HG03103 (cell line): Measurements from ENCODE around the gene COPS6.

ENCODE experiments used
- ATAC-seq: cut with Tn5 transposase; IDR thresholded peaks from one replicate; pipeline ENCODE4 v1.9.1; 2021; ENCODE audit warnings: low read depth; ENCODE audit not compliant: unreplicated experiment

COPS6 gene

DNA sequence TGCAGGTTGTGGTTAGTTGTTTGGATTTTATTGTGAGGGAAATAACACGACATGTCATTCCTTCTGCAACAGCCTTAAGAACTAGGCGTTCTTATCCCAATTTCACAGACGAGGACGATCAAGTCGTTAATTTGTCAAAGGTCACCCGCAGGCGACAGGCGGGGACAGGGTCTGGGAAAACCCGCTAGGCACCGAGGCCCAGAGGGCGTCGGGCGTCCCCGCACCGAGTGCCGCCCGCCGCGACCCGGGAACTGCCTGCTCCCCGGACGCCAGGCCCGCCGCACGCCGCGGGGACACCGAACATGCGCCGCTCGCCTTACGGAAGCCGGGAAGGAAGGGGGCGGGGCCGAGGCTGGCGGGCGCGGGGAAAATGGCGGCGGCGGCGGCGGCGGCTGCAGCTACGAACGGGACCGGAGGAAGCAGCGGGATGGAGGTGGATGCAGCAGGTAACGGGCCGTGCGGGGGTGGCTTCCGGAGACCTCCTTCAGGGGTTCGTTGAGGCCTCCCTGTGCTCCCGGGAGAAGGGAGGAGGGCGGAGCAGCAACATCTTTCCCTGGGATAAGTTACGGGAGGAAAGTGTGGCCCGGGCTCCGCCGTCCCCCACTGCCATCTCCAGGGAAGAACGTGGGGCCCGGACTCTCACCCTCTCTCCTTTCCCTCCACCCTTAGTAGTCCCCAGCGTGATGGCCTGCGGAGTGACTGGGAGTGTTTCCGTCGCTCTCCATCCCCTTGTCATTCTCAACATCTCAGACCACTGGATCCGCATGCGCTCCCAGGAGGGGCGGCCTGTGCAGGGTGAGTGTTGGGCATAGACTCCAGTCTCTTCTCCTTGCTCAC, at the start of gene COPS6:
Gene COPS6 (plus strand): TSS at position 349 of the 837 bp plus-strand sequence. CDS start 22 bp downstream, at position 371.
- ATAC-seq = peak; percentile 50

DNA sequence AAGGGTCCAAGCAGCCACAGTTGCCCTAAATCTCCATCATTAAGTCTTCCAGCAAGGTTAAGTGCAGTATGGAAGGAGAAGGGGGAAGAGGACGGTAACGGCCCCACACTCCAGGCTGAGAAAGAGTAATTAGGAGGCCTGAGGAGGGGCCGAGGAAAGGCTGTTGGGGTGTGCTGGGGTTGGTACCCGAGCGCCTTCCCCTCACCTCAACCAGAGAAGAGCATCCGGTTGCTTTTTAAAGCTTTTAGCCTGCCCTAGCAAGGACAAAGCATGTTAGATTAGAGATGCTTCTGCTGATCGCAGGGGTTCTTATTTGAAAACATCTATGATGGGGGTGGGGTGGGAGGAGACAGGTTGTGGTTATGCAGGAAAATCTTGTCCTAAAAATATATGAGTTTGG, 48.2 kb upstream of the COPS6 start:
- no peak for ATAC-seq

DNA sequence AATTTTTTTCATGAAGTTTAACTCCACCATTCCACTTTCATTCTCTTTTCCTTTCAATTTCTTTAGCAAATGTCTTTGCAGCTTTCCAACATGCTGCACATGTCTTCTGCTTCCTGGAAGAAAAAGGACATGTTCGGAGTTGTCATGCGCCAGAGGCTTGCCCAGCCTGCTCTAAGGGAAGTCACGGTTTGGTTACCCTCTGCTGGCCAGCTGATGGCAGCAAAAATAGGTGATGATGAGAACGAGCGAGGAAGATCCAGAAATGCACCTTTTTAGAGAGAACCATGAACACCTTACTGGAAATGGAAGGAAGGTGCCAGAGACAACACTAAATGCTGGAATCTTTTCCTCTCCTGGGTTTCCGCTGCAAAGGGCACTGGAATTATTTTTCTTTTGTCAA, 44.1 kb upstream of the COPS6 start:
- no peak for ATAC-seq

DNA sequence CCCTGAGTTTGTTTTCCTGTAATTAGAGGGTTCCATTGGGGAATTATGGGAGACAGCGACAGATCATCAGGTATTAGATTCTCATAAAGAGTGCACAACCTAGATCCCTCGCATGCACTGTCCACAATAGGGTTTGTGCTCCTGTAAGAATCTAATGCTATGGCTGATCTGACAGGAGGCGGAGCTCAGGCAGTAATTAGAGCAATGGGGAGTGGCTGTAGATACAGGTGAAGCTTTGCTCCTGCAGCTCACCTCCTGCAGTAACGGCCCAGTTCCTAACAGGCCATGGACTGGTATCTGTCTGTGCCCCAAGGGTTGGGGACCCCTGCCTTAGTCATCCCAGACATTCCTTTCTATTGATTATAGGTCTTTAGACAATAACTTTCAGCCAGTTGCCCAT, 40.1 kb upstream of the COPS6 start:
- ATAC-seq = no peak

DNA sequence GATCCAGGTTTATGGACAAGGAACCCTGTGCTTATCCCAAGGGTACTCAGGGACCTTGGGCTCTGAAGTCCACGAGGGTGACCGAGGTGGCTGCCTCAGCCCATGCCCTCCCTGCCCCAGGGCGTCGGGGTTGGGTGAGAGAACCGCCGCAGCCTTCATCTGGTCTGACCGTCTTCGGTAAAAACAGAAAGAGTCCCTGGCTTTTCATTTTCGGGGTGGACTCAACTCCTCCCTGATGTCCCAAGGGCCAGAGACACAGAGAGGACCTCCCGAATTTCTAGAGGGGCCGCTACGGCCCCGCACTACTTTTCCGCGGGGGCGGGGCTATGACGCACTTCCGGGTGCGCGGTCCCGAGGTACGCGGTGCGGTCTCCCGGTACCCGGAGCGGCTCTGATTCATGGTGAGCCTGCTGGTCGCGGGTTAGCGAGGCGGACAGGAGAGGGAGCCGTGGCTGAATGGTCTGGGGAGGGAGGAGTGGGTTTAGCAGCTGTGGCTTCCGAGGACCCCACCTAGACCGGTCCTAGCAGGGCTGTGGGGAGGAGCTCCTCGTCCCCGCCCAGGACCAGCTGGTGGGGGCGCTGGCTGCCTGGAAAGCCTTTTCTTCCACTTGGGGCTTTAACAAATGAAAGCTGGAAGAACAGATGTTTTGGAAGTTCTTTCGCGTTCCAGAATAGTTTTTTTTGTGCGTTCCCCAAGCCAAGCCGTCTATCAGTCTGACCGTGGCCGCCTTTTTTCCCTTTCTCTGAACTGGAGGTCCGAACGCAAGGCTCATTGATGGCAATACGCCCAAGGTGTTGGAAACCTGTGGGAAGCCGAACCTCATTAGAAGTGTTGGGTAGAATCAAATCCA, 39.1 kb upstream of the COPS6 start, which contains the start of gene ZSCAN21:
Gene ZSCAN21 (plus strand): TSS at position 334 of the 851 bp plus-strand sequence. CDS start 7,233 bp downstream, outside the sequence.
- ATAC-seq = peak; percentile 83

DNA sequence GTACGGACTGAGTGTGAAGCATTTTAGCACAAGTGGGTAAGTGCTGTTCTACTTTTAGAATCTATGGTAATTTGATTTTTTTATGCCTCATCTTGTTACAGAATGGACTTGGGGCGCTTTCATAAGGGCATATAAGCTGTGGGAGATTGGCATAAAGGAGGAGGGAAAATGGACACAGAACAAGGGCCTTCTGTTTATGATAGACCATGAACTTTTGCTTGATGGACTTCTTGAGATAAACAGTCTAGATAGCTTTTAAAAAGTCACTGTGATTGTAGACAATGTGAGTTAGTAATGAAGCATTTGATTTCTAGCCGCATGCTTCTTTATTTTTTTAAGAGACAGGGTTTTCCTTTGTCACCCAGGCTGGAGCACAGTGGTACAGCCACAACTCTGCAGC, 37.2 kb upstream of the COPS6 start:
- no peak for ATAC-seq

DNA sequence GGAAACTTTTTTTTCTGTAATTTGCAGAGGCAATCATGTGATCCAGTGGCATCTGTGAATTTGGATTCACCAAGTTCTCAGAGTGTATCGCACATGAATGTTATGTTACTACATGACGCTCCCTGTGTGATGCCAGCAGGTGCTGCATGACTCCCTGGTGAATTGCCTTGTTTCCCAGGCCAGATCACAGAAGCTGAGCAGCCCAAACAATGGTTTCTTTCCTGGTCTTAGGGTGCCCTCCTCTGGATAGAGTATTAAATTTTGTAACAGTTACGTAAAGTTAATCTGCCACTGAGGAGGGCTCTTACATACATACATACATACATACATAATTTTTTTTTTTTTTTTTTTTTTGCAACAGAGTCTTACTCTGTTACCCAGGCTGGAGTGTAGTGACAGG, 35.6 kb upstream of the COPS6 start:
- no peak for ATAC-seq

DNA sequence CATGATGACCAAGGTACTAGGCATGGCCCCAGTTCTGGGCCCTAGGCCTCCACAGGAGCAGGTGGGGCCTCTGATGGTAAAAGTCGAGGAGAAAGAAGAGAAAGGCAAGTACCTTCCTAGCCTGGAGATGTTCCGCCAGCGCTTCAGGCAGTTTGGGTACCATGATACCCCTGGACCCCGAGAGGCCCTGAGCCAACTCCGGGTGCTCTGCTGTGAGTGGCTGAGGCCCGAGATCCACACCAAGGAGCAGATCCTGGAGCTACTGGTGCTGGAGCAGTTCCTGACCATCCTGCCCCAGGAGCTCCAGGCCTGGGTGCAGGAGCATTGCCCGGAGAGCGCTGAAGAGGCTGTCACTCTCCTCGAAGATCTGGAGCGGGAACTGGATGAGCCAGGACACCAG, 31.8 kb upstream of the COPS6 start:
- ATAC-seq = no peak

DNA sequence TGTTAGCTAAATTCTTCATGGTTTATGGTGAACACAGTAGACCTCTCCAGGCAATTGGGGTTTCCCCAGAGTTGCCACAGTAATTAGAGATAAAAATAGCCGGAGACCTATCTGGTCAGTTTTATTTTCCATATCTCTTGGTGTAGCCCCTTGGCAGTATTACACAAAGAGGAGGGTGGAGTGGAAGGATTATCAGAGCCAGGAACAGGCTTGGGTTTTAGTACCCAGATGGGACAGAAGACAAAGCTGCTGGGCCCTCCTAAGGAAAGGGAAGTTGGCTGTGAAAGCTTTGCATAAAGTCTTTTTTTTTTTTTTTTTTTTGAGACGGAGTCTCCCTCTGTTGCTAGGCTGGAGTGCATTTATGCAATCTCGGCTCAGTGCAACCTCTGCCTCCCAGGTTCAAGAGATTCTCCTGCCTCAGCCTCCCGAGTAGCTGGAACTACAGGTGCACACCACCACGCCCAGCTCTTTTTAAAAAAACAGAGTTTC, 29.5 kb upstream of the COPS6 start:
- ATAC-seq = no peak

DNA sequence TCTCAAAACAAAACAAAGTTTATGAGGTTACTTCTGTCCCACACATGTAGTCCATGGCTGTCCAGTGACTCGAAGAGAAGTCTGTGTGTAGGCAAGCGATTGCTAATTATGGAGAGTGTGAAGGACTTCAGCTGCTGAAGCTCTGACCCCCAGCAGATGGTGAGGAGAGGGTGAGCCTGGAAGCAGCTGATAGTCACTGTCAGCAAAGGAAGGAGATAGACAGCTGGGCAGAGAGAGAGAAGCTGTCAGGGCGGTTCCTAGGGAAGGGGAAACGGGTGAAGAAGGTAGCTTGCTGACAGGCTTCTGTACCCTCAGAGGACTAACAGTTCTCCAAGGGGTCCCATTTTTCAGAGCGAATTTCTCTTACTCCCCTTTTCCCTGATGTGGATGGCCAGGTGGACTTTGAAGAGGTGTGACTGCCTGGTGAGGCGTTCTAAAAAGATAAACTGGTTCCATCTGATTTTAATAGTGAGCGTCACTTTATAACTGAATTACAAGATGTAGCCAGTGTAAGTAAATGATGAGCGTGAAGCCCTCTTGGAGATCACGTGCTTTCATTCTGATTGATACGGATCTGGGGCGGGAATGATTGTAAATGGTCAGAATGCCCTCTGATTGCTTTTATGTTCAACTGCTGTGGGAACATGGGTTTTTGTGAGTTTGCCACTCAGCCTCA, 27.1 kb upstream of the COPS6 start:
- no peak for ATAC-seq

DNA sequence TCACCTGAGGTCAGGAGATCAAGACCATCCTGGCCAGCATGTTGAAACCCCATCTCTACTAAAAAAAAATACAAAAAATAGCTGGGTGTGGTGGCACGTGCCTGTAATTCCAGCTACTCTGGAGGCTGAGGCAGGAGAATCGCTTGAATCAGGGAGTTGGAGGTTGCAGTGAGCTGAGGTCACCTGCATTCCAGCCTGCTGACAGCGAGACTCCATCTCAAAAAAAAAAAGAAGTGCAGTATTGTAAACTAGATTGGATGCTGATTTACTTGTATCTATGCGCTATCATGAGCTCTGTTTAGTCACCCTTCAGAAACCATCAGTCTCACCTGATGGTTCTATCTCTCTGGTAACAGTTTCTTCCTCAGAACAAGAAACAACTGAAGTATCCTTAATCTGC, 25.4 kb upstream of the COPS6 start:
- no peak for ATAC-seq

DNA sequence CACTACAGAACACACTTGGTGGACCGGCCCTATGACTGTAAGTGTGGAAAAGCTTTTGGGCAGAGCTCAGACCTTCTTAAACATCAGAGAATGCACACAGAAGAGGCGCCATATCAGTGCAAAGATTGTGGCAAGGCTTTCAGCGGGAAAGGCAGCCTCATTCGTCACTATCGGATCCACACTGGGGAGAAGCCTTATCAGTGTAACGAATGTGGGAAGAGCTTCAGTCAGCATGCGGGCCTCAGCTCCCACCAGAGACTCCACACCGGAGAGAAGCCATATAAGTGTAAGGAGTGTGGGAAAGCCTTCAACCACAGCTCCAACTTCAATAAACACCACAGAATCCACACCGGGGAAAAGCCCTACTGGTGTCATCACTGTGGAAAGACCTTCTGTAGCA, 24.6 kb upstream of the COPS6 start:
- no peak for ATAC-seq

DNA sequence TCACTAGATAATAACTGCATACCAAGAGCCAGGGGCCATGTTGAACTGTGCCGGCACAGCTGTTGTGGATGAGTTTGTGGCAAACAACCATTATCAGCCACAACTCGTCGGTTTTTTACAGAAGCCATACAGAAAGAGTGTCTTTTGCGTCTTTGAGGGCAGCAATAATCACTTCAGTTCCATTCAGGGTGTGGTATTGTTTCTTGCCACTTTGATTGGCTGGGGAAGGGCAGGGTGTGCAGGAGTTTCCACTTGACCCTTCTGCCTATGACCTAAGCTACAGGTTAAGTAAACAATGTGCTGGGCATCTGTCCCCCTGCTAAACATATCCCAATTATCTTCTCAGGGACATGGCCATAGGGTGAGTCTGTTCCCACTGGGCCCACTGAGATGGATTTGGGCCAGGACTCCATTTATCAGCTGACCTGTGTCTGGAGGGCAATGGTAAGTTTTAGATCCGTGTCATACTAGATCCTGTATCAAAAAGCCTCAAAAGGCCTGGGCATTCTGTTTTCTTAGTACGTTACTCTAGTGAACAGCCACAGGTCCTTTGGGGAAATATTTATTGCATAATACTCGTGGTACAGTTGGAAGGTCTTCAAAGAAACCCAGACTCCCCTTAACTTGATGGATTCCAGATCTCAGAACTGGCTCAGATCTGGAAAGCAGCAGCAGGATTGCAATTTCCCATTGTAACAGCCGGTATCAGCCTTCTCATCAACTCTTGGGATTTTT, 23.1 kb upstream of the COPS6 start:
- ATAC-seq = no peak

DNA sequence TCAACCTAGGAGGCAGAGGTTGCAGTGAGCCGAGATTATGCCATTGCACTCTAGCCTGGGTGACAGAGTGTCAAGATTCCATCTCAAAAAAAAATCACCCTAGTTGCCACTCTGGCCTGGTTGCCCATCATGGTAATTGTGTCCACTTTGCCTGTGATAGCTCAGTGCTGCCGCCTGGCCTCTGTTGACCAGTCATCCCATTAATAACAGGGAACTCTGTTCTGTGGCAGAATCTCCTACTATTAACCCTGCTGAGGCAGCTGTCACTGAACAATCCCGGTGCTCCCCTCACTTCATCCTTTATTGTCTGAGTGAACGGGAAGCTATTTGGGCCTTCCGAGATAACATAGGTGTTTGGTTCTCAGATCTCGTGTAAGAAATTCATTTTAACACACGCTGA, 21.8 kb upstream of the COPS6 start:
- ATAC-seq = no peak

DNA sequence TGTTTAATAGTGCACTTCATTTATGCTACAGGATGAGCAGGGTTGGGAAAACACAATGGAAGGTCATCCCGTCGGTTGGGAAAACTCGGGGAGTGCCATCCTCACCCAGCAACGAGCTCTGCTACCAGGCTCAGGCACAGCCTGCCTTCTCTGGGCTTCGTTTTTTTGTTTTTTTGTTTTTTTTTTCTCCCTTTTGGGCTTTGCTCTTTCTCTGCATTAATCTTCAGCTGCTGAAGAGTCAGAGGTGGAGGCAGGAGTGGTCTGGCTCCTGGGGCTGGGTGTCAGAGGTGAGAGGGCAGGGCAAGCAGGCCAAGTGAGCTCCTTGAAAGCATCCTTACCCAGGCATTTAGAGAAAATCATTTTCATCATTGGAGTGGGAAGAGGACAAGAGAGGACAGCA, 18.8 kb upstream of the COPS6 start:
- no peak for ATAC-seq

DNA sequence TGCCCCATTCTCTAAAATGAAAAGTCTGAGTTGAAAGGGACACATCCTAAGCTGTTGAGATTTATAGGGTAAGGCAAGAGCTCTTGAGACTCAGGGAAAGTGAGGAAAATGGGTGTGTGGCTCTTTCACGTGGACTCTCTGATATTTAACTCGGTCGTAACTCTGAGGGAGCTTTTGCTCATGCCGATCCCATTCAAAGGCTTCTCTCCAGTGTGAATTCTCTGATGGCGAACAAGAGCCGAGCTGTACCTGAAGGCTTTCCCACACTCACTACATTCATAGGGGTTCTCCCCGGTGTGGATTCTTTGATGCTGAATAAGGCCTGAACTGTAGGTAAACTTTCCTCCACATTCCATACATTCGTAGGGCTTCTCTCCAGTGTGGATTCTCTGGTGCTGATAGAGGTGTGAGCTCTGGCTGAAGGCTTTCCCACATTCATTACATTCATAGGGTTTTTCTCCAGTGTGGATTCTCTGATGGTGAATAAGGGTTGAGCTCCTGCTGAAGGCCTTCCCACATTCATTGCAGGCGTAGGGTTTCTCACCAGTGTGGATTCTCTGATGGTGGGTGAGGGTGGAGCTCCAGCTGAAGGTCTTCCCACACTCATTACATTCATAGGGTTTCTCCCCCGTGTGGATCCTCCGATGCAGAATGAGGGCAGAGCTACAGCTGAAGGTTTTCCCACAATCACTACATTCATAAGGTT, 17.6 kb upstream of the COPS6 start:
- no peak for ATAC-seq

DNA sequence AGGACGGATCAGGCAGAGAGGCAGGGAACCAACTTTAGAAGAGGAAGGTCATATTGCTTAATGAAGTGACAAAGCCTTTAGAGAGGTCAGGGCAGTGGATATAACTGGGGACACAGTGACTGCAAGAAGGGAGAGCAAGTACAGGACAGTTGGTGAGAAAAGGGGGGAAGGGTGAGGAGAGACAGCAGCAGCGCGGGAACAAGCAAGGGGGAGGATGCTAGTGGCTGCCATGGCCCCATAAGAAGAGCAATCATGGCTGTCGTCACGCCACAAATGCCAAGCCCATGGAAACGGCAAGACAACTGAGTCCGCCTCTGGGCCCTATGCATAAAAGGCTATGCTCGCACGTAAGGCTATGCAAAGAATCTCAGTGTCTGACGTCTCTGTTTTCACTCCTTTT, 16.3 kb upstream of the COPS6 start:
- ATAC-seq = no peak

DNA sequence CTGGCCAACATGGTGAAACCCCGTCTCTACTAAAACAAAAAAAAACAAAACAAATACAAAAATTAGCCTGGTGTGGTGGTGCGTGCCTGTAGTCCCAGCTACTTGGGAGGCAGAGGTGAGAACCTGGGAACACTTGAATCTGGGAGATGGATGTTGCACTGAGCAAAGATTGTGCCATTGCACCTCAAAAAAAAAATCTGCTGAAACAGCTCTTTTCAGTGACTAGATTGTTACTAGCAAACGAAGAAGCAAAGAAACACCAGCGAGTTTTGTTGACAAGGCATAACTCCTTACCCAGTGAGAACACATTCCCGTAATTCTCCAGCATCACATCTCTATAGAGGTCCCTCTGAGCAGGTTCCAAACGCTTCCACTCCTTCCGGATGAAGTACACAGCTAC, 13.9 kb upstream of the COPS6 start:
- no peak for ATAC-seq

DNA sequence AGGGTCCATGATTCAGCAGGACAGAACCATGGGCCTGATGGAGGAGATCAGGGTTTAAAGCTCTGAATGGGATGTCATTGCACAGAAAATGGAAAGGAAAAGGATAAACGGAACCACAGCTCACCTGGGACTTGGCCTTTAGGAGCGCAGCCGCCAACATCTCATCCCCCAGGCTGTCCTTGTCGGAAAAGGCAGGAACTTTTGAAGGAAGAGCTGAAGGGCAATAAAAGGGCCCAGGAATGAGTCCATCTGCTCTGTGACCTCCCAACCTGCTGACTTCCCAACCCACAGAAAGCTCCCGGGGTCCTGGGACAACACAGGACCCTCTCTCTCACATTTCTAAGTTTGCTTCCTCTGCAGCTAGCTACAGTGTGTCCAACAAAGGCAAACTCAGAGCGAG, 13.4 kb upstream of the COPS6 start:
- ATAC-seq = no peak

DNA sequence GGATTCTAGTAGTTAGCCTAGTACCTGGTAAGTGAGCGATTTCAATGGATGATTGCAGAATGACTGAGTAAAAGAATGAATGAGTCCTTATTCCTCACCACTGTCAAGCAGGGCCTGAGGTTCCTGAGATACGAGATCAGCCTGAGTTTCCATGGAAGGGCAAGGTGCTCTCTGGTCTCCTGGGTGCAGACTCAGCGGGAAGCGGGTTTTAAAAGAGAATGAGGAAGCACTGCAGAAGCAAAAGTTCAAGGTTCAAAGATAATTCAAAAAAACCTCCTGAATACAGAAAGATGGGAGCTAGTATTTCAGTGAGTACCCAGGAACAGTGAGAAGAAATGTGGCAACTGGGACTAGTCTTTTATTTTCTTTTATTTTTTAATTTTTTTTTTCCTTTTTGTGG, 11.6 kb upstream of the COPS6 start:
- no peak for ATAC-seq
